ENCODE data around the gene NUTM2E. TPM values are rescaled to one million over a fixed set of nuclear protein-coding genes. Genes with fewer than 3 reads are reported as not detected.
"Not testable (repeated sequence)": the region's sequence is repeated elsewhere in the genome, so short reads cannot be mapped to it uniquely, and the experiment has no call there.

Gene NUTM2E
- not detected for polyA plus RNA-seq (2012; ENCODE audit: insufficient read length, low read depth)

DNA sequence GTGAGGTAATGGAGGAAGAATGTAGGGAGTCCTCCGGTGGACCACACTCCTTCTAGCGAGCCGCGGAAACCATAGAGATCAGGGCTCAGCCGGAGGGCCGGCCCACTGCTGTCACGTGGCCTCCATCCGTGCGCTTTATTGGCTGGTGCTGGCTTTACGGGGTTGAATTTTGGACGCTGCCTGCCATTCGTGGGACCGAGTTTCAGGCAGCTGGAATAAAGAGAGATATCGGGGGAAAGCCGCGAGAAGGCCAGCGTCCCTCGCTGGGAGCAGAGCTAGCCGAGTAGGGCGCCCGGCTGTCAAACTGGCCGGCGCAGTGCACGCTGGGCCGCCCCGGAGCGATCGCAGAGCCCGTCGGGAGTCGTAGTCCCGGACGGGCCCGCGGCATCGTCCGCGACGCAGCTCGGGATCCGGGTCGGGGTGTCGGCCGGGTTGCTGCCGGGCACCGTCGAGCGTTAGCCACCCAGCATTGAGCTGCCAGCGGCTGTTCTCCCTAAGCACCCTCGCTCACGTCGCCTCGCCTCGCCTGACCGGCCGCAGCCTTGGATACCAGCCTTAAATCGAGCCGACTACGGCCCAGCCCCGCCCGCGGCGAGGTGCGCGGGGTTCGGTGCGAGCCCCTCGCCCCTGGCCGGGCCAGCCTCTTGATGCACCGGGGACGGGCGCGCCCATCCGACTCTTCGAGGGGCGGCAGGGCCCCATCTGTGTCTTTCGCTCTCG is at the start of gene NUTM2E:
NUTM2E (plus strand) TSS at position 244 of the 720 bp plus-strand sequence. CDS start 15,002 bp downstream, outside the sequence.
- not testable (repeated sequence) for TF ChIP-seq SIN3A (IDR thresholded peaks at IDR 0.05; ENCODE audit: borderline replicate concordance, insufficient read depth, low read length); POLR2AphosphoS5 (IDR thresholded peaks at IDR 0.05; ENCODE audit: low read depth, low read length); FOXP2 (optimal IDR thresholded peaks at IDR 0.05; ENCODE audit: borderline replicate concordance, extremely low read depth, extremely low read length, insufficient read depth)
